Measurements from ENCODE around the gene BOLA1.

GRCh38 chr1:149881876-149882275, 17.5 kb upstream of the BOLA1 start:
- no peak for TF ChIP-seq ARNTL (CRISPR knock-in tag; IDR thresholded peaks at IDR 0.05; ENCODE audit: borderline replicate concordance, low read depth)
- TF ChIP-seq POU6F1 (CRISPR knock-in tag; IDR thresholded peaks at IDR 0.05; ENCODE audit: borderline replicate concordance, low read depth): no peak
- no peak for TF ChIP-seq ZC3H10 (CRISPR knock-in tag; IDR thresholded peaks at IDR 0.05)
- no peak for TF ChIP-seq ZFP30 (CRISPR knock-in tag; IDR thresholded peaks at IDR 0.05)
- TF ChIP-seq ISL1 (CRISPR knock-in tag; IDR thresholded peaks at IDR 0.05): no peak
- TF ChIP-seq, protein P1, sequence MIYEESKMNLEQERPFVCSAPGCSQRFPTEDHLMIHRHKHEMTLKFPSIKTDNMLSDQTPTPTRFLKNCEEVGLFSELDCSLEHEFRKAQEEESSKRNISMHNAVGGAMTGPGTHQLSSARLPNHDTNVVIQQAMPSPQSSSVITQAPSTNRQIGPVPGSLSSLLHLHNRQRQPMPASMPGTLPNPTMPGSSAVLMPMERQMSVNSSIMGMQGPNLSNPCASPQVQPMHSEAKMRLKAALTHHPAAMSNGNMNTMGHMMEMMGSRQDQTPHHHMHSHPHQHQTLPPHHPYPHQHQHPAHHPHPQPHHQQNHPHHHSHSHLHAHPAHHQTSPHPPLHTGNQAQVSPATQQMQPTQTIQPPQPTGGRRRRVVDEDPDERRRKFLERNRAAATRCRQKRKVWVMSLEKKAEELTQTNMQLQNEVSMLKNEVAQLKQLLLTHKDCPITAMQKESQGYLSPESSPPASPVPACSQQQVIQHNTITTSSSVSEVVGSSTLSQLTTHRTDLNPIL (CRISPR knock-in tag; IDR thresholded peaks at IDR 0.05; ENCODE audit: low read depth): no peak
- TF ChIP-seq, protein P2, sequence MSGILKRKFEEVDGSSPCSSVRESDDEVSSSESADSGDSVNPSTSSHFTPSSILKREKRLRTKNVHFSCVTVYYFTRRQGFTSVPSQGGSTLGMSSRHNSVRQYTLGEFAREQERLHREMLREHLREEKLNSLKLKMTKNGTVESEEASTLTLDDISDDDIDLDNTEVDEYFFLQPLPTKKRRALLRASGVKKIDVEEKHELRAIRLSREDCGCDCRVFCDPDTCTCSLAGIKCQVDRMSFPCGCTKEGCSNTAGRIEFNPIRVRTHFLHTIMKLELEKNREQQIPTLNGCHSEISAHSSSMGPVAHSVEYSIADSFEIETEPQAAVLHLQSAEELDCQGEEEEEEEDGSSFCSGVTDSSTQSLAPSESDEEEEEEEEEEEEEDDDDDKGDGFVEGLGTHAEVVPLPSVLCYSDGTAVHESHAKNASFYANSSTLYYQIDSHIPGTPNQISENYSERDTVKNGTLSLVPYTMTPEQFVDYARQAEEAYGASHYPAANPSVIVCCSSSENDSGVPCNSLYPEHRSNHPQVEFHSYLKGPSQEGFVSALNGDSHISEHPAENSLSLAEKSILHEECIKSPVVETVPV (CRISPR knock-in tag; IDR thresholded peaks at IDR 0.05): no peak

Measured in SK-N-SH treated with all-trans-retinoic acid at 6 μM for 48 hours (cell line).